Measurements from ENCODE around the gene GPD2. TPM values are rescaled to one million over a fixed set of nuclear protein-coding genes. Genes with fewer than 3 reads are reported as not detected.
A peak's percentile ranks its signal among the peaks of the same experiment; 100 is the strongest.

GPD2 gene
- total and polyA plus RNA-seq, 2 of the 13 experiments (the other 11 are each of a cell fraction or from before 2014, with no cell fraction given) = not detected

- TF ChIP-seq IKZF4 (CRISPR knock-in tag; IDR thresholded peaks at IDR 0.05; ENCODE audit: borderline replicate concordance, low read depth, not compliant biosample characterization) (peak; percentile 16), ZNF143 (CRISPR knock-in tag; IDR thresholded peaks at IDR 0.05) (no peak), KDM5A (IDR thresholded peaks at IDR 0.05; ENCODE audit: borderline replicate concordance, low read length) (no peak), THAP9 (CRISPR knock-in tag; IDR thresholded peaks at IDR 0.05; ENCODE audit: borderline replicate concordance) (peak; percentile 65; the same call in 1 of the 2 replicates), SATB2 (CRISPR knock-in tag; IDR thresholded peaks at IDR 0.05) (peak; percentile 65; the same call in 1 of the 2 replicates), ARID2 (CRISPR knock-in tag; IDR thresholded peaks at IDR 0.05; ENCODE audit: borderline replicate concordance) (0 out of 2 replicates have a peak, but pooled peaks have one; percentile 59), ZFP90 (CRISPR knock-in tag; IDR thresholded peaks at IDR 0.05; ENCODE audit: borderline replicate concordance) (peak; percentile 55; the same call in 1 of the 2 replicates), ZNF280B (CRISPR knock-in tag; IDR thresholded peaks at IDR 0.05; ENCODE audit: borderline replicate concordance) (peak; percentile 77; the same call in 1 of the 2 replicates), YEATS4 (CRISPR knock-in tag; IDR thresholded peaks at IDR 0.05; ENCODE audit: borderline replicate concordance) (peak; percentile 64; the same call in 1 of the 2 replicates), ZMYM2 (CRISPR knock-in tag; IDR thresholded peaks at IDR 0.05) (no peak), ZNF629 (CRISPR knock-in tag; conservative IDR thresholded peaks at IDR 0.05) (no peak; the same call in 1 of the 2 replicates), HMG20A (CRISPR knock-in tag; IDR thresholded peaks at IDR 0.05; ENCODE audit: borderline replicate concordance) (no peak), ZNF484 (CRISPR knock-in tag; IDR thresholded peaks at IDR 0.05; ENCODE audit: borderline replicate concordance, low read depth) (no peak), ATRX (CRISPR knock-in tag; IDR thresholded peaks at IDR 0.05; ENCODE audit: borderline replicate concordance) (no peak), ZFP36L2 (CRISPR knock-in tag; IDR thresholded peaks at IDR 0.05) (no peak), MIER2 (CRISPR knock-in tag; IDR thresholded peaks at IDR 0.05) (0 out of 2 replicates have a peak, but pooled peaks have one; percentile 9), TEAD3 (CRISPR knock-in tag; optimal IDR thresholded peaks at IDR 0.05; ENCODE audit: borderline replicate concordance) (no peak), ZNF256 (CRISPR knock-in tag; conservative IDR thresholded peaks at IDR 0.05) (0 out of 2 replicates have a peak, but pooled peaks have one; percentile 26), ZNF317 (CRISPR knock-in tag; IDR thresholded peaks at IDR 0.05) (0 out of 2 replicates have a peak, but pooled peaks have one; percentile 31), NPAS2 (CRISPR knock-in tag; IDR thresholded peaks at IDR 0.05; ENCODE audit: borderline replicate concordance) (0 out of 2 replicates have a peak, but pooled peaks have one; percentile 37), NRL (CRISPR knock-in tag; IDR thresholded peaks at IDR 0.05; ENCODE audit: borderline replicate concordance) (peak; percentile 68; the same call in 1 of the 2 replicates)
- TF ChIP-seq, protein P1, sequence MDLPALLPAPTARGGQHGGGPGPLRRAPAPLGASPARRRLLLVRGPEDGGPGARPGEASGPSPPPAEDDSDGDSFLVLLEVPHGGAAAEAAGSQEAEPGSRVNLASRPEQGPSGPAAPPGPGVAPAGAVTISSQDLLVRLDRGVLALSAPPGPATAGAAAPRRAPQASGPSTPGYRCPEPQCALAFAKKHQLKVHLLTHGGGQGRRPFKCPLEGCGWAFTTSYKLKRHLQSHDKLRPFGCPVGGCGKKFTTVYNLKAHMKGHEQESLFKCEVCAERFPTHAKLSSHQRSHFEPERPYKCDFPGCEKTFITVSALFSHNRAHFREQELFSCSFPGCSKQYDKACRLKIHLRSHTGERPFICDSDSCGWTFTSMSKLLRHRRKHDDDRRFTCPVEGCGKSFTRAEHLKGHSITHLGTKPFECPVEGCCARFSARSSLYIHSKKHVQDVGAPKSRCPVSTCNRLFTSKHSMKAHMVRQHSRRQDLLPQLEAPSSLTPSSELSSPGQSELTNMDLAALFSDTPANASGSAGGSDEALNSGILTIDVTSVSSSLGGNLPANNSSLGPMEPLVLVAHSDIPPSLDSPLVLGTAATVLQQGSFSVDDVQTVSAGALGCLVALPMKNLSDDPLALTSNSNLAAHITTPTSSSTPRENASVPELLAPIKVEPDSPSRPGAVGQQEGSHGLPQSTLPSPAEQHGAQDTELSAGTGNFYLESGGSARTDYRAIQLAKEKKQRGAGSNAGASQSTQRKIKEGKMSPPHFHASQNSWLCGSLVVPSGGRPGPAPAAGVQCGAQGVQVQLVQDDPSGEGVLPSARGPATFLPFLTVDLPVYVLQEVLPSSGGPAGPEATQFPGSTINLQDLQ (CRISPR knock-in tag; IDR thresholded peaks at IDR 0.05) = 0 out of 2 replicates have a peak, but pooled peaks have one; percentile 30
These were observed 36.1 kb upstream of the GPD2 start (continued) for GRCh38 chr2:156399950-156400705.
